Measurements from ENCODE around the gene CCM2. TPM values are rescaled to one million over a fixed set of nuclear protein-coding genes. Genes with fewer than 3 reads are reported as not detected.

The CCM2 gene
- total RNA-seq, 4 donors from 2014 or later: 41.1 to 46.3 (median 44.0) TPM

GRCh38 chr7:45101748-45102147, 101.7 kb downstream of the CCM2 start:
- H3K27me3 ChIP-seq: no peaks in the 10 kb centered on the region
- no peak for DNase-seq (ENCODE audit: low spot score in 2 of 2)
- WGBS, 2 donors: 89 to 95% methylated on average over 12 of the region's 12 CpGs
- H3K4me3 ChIP-seq: no peak overlapping the region
- no peaks in the 10 kb centered on the region for H3K9me3 ChIP-seq
- H3K36me3 ChIP-seq: peaks cover 13 to 92% (median 59%) of the 10 kb centered on the region in 3 donors
- H3K27ac ChIP-seq: no peak overlapping the region
- TF ChIP-seq CTCF (IDR thresholded peaks at IDR 0.05): no peak
- no peak for TF ChIP-seq POLR2A (IDR thresholded peaks at IDR 0.05)
- no peak for TF ChIP-seq EP300 (IDR thresholded peaks at IDR 0.05)
- peaks cover 0 to 2% (median 0%) of the 10 kb centered on the region in 4 donors for H3K4me1 ChIP-seq

- 78 to 86% methylated on average over 13 to 14 of the region's 14 CpGs for WGBS, 2 donors
- H3K4me3 ChIP-seq: no peak overlapping the region
- DNase-seq (ENCODE audit: low spot score in 2 of 2): no peak
- H3K4me1 ChIP-seq: peaks cover 0 to 15% (median 2%) of the 10 kb centered on the region in 4 donors
- H3K27ac ChIP-seq: no peak overlapping the region
- H3K9me3 ChIP-seq: no peaks in the 10 kb centered on the region
- TF ChIP-seq EP300 (IDR thresholded peaks at IDR 0.05) (no peak), POLR2A (IDR thresholded peaks at IDR 0.05) (no peak), CTCF (IDR thresholded peaks at IDR 0.05) (no peak)
- H3K36me3 ChIP-seq: peaks cover 13 to 99% (median 72%) of the 10 kb centered on the region in 3 donors
- no peaks in the 10 kb centered on the region for H3K27me3 ChIP-seq
Observed at GRCh38 chr7:45102785-45103712, 103.0 kb downstream of the CCM2 start.

- Histone ChIP-seq H3K27me3 (no peaks in the 10 kb centered on the region), H3K4me3 (no peak overlapping the region), H3K27ac (no peak overlapping the region), H3K4me1 (peaks cover 0 to 26% (median 6%) of the 10 kb centered on the region in 4 donors), H3K36me3 (peaks cover 13 to 100% (median 80%) of the 10 kb centered on the region in 3 donors), H3K9me3 (no peaks in the 10 kb centered on the region)
- 90 to 92% methylated on average over 11 to 17 of the region's 17 CpGs for WGBS, 2 donors
- no peak for DNase-seq (ENCODE audit: low spot score in 2 of 2)
- no peak for TF ChIP-seq POLR2A (IDR thresholded peaks at IDR 0.05)
- TF ChIP-seq EP300 (IDR thresholded peaks at IDR 0.05): no peak
- no peak for TF ChIP-seq CTCF (IDR thresholded peaks at IDR 0.05)
Observed at GRCh38 chr7:45103958-45104843, 104.2 kb downstream of the CCM2 start.

GRCh38 chr7:45104844-45105587, 105.0 kb downstream of the CCM2 start:
- no peak overlapping the region for H3K4me3 ChIP-seq
- TF ChIP-seq POLR2A (IDR thresholded peaks at IDR 0.05): no peak
- no peak for TF ChIP-seq EP300 (IDR thresholded peaks at IDR 0.05)
- no peaks in the 10 kb centered on the region for H3K9me3 ChIP-seq
- no peak overlapping the region for H3K27ac ChIP-seq
- 89 to 92% methylated on average over 12 of the region's 12 CpGs for WGBS, 2 donors
- H3K27me3 ChIP-seq: no peaks in the 10 kb centered on the region
- peaks cover 11 to 95% (median 75%) of the 10 kb centered on the region in 3 donors for H3K36me3 ChIP-seq
- DNase-seq (ENCODE audit: low spot score in 2 of 2): no peak
- peaks cover 0 to 34% (median 6%) of the 10 kb centered on the region in 4 donors for H3K4me1 ChIP-seq

Measured in tibial nerve (tissue), 4 donors.